Adipose tissue (tissue), 3 donors: ENCODE results near the gene EIF1AX. TPM values are rescaled to one million over a fixed set of nuclear protein-coding genes. Genes with fewer than 3 reads are reported as not detected.

Source experiments
- polyA plus RNA-seq, 3 donors: library from polyadenylated mRNA; stranded (reverse); fragments of 200-250 nt; gene quantifications; one replicate each; pipeline ENCODE4 v1.2.3, GENCODE V29; 2013
- donor health status: healthy with polysubstance abuse.
- donor health status: Bipolar disorder and iron deficiency.
- donor health status: healthy.

Gene EIF1AX
- polyA plus RNA-seq, 3 donors: 19.8 to 51.4 (median 40.9) TPM

Other genes with a start within 250 kb of the EIF1AX start
- gene BCLAF3, start 150.8 kb downstream of the EIF1AX start, polyA plus RNA-seq: 1 to 10 TPM; 1.1 to 4.5 (median 2.4) TPM
- 1 to 10 TPM in 1 of 3 donors, under 1 TPM in 2; 0.11 to 1.2 (median 0.41) TPM for gene MAP7D2, start 24.9 kb downstream of the EIF1AX start, polyA plus RNA-seq
- 10 to 100 TPM in 2 of 3 donors, 1 to 10 TPM in 1; 6.6 to 18.6 (median 16.3) TPM for gene RPS6KA3, start 125.1 kb upstream of the EIF1AX start, polyA plus RNA-seq